Right forelimb (tissue), 1 donor: ENCODE data around the gene SYNDIG1.

Source experiments
- DNase-seq: peaks from one replicate; pipeline ENCODE4 v3.0.0-alpha.2; 2018

Gene SYNDIG1

DNA sequence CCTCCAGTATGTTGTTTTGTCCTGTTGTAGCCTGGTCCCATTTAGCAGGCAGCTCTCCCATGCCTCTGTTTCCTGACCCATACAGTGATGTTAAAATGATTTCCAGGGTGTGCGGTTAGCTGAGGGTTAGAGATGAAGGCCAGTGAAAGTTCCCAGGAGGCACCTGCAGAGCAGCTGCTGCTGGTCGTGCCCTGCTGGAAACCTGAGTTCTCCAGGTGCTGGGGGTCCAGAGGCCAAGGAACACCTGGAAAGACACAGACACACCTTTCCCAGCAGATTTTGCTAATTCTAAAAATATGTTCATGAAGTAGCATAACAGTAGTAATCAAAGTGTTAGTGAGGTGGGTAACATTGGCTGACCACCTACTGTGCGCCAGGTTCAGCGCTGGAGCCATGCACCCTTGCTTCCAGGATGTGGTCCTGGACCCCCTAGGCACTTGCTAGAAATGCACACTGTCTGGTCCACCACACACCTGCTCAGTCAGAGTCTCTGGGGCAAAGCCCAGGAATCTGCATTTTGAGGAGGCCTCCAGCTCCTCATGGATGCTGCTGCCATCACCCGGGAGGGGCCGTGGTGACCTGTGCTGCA lies 118.7 kb downstream of the SYNDIG1 start:
- no peak for DNase-seq

DNA sequence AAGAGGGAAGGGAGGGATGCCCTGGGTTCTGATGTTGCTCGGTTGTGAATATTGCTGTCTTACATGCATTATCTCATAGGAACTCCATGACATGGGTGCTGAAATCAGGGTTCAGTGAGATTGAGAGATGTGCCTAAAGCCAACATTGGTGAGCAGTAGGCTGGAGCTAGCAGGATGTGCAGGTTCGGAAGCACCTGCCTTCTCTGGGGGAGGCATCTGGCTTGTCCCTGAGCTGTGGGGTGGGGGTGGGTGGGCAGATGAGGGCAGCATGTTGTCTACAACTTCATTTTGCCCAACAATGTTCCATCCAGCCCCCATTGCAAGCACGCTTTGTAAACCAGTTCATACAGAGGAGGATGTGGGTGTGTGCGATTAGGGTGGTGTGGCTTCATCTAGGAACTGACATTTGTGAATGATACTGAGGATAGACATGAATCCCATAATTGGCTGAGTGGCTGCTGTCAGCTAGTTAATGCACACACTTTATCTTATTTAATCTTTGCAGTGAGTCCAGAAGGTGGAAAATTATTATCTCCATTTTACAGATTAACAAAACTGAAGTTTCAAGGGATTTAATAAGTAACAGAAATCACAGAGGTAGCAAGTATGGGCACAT lies 119.4 kb downstream of the SYNDIG1 start:
- no peak for DNase-seq

DNA sequence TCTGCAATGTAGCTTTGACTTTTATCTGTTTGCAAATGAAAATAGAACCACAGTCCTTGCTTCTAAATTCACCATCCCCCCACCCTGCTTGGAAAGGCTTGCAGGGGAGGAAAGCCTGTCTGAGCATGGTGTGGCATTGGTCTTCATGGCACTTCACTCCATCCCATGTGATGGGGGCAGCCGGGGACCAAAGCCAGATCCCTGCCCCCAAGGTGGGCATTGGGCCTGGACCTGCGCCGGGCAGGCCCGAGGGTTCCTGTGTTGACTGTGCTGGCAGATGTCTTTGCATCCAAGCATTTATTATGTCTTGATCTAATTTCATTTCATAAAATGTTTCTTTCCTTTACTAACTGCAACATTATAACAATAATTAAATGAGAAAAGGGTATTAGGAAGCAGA lies 120.0 kb downstream of the SYNDIG1 start:
- no peak for DNase-seq

DNA sequence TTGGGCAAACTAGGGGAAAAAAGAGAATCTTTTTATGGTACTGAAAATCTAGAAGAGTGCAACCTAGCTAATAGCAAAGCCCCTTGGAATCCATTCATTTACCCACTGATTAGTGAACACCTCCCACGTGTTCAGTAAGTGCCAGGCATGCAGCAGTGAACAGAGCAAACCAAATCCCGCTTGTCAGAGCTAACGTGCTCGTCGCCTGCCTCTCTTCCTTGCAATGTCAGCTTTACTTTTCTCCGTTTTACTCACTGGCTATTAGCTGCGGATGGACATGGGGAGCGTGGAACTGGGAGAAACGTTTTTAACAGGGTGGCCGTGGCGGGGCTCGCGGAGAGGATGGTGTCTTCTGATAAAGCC lies 120.4 kb downstream of the SYNDIG1 start:
- no peak for DNase-seq

DNA sequence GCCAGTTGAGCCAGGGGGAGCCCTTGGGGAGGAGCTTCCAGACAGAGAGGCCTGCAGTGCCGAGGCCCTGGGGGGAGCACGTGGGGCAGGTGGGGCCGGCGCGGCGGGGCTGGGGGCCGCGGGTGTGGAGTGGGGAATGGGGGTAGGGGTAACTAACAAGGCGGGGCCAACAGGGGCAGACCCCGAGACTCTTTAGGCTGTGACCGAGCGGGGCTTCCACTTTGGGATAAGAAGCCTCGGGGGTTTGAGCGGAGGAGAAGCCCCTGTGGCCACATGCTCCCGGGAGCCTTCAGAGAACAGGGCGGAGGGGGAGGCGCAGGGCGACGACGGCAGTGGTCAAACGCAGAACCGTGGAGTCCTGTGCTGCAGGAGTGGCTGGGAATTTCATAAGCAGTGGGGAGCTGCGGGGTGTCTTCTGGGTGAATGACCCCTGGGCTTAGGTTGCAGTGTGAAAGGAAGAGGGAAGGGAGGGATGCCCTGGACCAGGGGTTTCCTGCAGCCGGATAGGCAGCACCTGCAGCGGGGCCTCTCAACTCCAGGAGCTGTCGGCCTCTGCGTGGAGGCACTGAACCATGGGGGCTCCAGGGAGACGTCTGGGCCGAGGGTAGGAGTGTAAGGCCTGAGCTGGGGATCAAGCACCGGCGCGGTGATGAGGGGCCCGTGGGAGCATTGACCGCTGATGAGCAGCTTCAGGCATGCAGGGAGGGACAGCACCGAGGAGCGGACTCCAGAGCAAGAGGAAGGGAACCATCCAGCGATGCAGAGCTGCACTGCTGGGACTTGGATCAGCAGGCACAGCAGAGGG lies 121.0 kb downstream of the SYNDIG1 start:
- no peak for DNase-seq

DNA sequence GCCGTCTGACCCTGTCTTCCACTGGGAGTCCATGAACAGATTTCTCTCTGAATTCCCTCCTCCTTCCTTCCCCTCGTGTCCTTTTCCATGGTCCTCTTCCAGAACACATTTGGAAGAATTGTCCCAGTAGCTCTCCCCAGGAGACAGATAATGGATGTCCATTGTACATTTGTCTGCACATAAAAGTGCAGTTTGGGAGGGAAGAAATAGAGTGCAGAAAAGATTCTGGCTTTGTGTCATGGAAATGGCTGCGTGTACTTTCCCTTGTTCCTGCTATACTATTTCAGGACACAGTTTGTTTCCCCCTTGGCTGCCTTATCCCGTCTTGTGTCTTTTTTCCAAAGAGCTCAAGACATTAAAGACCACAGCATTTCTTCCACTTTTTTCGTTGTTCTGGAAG lies 127.6 kb downstream of the SYNDIG1 start:
- no peak for DNase-seq

DNA sequence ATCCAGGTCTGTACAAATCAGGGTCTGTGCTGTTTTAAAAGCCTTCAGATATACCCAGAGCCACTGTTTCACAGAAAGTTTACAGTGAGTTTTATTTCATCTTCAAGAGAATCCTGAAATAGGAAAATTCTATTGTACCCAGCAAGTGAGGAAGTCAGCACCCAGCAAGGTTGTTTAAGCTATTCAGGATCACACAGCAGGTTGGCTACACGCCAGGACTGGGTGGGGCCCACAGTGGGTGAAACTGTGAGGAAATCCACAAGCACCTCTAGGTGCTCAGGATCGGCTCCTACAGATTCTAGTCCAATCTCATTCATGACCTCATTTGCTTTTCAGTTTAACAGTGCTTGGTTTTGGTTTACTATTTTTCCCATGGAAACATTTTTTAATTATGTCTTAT lies 128.9 kb downstream of the SYNDIG1 start:
- DNase-seq, result no peak

DNA sequence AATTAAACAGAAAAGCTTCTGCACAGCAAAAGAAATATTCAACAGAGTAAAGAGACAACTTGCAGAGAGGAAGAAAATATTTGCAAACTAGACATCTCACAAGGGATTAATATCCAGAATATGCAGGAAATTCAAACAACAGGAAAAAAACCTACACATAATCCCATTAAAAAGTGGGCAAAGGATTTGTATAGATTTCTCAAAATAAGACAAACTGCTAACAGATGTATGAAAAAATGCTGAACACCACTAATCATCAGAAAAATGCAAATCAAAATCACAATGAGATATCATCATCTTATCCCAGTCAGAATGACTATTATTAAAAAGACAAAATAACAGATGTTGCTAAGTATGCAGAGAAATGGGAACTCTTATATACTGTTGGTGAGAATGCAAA lies 129.6 kb downstream of the SYNDIG1 start:
- DNase-seq, result no peak

DNA sequence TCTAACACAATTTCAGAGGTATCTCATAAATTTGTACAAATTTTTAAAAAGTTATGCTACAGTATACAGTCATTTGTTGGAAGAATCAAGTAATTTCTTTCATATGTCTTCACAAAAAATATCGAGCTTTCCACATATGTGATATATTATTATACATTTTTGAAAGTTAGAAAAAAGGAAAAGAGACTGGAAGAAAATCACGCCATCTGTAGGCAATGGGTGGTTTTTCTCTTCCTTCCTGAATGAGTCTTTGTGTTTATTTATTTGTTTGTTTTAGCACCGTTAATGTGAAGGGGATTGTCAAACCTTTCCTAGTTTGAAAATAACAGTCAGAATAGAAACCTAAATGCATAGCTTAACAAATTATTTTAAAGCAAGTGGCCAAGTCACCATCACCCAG lies 130.6 kb downstream of the SYNDIG1 start:
- no peak for DNase-seq

DNA sequence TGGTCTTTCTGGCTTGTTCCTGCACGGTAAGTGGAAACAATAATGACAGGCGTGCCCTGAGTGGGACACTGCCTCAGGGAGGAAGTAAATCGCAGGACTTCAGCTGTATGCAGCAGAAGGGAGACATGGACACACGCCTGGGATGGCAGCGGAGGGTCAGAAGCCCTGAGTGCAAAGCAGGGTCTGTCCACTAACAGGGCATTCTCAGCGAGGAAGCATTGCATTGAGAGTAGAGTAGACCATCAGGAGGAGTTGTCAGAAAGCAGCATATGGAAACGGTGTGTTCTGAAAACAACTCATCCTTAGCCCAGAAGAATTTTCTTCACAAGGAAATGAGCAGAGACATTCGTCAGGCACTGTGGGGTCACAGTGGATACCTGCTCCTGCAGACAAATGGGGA lies 134.0 kb downstream of the SYNDIG1 start:
- DNase-seq, result no peak

DNA sequence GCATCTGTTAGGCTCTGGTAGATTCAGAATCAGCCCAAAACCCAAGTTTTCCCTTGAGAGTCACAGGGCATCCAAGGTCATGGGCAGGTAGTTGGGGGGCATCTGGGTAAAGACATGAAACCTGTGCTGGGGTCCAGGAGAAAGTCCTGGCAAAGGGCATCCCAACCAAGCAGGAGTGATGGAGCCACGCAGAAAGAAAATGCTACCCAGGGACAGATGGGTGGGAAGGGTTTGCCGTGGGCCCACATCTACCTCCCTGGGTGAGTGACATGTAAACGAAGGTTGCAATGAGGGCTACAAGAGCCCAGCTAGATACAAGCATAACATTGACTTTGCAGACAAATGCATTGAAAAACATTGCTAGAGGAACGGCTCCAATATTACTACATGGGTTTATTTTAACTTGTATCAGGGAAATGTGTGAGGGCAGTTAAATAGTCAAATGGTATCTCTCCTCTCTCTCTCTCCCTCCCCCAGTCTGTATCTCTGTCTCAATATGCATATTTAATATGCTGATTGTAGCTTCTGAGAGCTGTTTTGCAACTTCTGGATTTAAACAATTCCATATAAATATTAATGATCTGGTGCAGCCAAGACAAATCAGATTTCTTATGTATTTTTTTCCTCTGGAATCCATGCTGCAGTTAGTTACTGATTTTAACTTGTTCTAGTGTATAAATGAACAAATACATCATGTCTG lies 135.7 kb downstream of the SYNDIG1 start:
- no peak for DNase-seq

DNA sequence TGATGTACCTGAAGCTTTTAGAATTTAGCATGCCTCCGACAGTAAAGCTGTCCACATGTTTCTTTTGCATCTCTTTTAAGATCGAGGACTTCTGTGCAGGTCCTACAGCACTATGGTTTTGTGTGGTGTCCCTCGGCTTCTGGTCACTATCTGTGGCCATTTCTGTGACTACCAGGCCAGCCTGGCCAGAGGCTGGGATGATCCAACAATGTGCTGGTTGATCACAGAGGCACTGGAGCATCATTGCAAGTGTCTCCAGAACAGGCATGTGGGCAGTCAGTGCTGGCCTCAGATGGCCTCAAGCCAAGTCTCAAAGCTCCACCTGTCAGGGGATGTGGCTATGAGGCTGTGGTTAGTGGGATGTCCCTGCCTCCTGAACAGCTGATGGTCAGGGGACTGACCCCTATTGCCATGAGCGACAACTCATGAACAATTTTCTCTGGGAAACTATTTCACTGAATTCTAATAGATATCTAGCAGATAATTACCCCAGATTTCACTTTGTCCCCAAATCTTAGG lies 136.6 kb downstream of the SYNDIG1 start:
- no peak for DNase-seq

DNA sequence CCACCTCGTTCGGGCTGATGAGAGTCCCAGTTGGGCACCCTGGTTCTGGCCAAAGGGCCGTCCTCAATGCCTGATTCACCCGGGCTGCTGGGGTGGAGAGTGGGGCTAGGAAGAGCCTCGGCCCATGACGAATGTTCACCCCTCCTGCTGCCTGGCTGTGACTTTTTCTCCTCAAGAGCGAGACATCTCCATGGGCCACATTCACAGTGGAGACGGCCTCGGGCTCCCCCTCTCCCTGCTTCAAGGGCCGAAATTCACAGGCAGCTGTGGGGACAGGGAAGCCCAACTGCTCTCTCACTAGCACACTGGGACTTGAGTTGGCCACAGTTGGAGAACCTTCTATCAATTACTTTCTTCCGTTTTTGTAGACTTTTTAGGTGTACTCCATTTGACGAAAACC lies 138.0 kb downstream of the SYNDIG1 start:
- DNase-seq, result no peak

DNA sequence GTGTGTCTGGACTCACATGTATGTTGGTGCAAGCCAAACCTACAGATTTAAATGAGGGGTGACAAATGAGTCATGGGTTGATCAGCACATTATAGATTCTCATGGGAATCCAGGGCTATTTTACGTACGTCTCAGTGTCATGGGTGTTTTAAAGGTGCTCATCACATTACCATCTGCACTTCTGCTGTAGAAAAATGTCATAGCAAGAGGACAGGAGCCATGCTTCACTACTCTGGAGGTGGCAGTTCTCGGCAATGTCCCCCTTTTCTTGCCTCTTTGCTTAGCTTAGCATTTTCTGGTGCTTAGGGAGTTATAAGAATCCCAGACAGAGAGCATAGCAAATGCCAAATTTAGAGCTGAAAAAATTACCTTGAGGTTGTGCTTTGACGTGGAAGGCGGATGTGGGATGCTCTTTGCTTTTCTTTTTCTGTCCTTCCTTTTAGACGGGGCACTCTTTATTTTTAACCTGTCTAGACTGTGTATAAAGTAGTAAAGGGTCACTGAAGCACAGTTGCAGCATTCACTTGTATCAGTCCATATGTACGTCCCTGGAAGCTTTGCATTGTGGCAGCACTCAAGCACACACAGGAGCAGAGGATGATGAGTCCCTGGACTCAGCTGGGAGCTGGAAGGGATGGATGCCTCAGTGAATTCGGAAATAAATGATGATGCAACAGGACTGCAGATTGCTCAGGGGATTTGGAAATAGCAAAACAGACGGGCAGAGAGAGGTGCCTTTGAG lies 139.7 kb downstream of the SYNDIG1 start:
- DNase-seq, result no peak

DNA sequence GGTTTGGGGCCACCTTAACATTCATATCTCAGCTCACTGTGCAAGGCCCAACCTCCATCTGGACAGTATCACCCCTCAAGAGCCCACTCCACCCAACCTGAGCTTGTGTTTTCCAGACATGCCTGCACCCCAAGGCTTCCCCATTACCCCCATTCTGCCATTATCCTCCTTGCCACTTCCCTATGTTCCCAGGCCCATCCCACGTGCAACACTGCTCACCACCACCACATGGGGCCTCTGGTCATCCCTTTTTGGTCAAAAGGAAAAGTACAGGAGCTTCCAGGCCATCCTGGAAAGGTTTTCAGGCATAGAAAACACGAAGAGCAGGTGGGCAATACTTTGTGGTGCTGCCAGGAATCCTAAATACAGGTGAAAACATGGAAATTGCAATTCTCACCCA lies 140.3 kb downstream of the SYNDIG1 start:
- DNase-seq, result no peak

DNA sequence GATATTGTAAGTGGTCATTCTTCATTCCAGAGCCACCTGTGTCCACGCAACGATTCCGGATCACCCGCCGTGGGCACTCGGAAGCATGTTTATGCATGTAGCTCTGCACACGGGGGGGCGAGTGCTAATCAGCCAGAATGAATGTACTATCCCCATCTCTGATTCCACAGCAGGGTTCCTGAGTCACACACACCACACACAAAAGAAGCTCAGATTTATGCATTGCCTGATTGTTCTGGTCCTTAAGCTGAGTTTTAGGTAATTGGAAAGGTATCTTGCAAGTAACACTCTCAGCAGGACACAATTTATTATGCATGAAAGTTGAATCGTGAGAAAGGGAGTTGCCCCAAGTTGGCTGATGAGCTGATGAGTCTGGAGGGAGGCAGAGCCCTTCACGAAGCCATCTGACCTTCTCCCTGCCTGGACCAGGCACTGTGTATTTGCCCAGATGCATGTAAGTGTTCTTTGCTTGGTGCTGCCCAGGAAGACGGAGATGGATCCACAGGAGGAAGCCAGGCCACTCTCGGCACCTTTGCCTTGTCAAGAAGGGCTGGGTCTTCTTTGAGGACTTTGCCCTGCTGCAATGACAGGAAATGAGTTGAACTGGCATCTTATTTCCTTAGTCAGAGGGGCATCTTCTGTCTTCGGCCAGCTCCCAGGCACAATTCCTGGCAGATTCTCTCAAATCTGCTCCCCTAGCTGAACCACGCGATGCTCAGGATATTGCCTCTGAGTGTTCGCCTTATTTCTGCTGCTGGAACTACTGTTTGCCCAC lies 141.1 kb downstream of the SYNDIG1 start:
- no peak for DNase-seq

DNA sequence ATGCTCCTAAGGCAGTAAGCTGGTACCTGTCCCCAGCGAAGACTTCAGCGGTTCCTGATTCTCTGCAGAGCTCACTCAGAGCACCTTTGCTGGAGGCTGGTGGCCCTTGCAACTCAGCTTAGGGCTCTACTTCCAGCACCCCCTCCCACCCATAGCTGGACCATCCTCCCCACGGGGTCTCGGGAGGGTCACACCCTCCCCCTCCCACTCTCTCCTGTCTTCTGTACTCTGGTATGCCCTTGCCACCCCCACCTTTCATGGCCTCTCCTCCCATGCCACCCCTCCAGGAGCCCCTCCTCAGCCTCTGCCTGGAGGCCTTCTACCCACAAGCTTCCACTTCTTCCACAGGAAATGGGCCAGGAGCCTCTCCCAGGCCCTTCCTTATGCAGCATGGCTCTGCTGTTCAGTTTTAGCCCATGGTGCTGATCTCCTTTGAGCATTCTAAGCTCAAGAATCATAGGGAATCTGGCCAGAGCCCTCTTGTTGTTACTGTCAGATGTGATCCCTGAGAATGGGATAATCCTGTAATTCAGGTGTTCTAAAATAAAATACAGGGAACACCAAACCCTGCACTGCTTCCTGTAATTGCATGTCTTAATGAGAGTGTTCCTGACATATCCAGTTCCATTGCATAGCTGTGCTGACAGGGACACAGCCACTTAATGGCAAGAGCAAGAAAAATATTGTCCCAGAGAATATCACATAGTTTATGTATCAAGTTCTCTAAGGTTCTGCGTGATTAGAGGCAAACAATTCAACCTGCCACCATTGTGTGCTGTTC lies 142.1 kb downstream of the SYNDIG1 start:
- no peak for DNase-seq

DNA sequence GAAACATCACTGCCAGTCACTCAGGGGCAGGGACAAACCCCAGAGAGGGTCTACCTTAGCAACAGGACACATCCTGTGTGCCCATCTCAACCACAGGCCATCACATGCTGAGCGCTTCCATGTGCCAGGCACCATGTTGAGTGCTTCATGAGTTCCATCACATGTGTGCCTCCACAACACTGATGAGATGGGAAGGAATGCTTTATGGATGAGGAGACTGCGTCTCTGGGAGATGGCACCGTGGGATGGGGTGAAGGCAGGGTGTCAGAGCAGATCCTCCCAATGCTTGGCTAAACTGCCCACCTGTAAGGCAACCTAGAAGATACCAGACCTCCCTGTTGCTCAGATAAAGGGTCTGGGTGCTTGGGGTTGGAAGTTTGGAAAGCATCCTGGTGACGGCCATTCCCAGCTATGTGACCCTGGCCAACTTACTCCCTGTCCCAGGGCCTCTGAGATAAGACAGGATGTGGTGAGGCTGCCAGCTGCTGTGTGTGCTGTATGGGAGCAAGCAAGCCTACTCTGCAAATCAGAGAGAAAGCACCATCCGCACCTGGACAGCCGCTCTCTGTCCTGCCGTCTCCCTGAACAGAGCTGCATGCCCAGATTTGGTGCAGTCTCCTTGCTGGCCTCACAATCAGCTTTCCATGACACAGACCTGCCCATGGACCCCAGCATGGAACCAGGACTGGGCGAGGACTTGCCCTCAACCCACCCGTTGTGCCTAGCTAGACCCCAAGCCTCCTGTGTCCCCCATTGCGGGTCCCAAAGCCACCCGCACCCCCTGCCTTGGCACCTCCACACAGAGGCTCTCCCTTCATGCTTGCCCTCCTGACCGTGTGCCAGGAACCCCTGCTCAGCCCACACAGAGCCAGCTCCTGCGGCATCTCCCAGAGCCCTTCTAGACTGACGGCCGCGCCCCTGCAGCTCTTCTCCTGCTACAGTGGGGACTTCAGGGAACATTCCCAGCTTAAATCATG lies 143.7 kb downstream of the SYNDIG1 start:
- DNase-seq, result no peak

DNA sequence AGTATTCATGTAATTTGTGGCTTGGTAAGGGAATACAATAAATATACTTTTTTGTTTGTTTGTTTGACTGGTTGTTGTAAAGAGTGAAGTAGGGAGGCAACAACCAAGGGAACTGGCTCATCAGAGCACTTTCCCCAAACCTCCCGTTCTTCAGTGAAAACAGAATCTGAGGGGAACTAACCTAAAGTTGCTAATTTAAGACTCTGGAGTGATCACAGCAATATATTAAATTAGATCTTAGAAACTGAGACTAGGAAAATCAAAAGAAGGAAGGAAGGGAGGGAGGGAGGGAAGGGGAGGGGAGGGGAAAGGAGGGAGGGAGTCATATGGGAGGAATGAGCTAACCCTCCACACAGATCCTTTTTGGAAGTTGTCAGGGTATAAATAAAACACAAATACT lies 144.9 kb downstream of the SYNDIG1 start:
- no peak for DNase-seq

DNA sequence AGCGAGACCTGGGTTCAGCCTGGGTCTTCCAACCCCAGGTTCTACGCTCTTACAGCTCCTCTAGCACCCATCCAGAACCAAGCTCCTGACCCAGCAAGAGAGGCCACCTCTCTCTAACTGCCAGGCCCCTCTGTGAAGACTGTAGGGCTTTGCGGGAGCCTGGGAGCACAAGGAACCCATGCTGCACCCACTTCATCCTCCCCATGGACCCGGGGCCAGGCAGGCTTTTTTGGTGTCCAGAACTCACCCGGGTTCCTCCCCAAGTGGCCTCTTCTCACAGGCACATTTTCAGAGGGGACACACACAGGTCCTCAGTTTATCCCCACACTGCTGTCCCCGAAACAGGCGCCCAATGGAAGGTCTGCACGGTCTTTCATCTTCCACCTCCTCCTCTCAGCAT lies 145.9 kb downstream of the SYNDIG1 start:
- no peak for DNase-seq
